H1 (cell line): ENCODE measurements around the gene MMP24. TPM values are rescaled to one million over a fixed set of nuclear protein-coding genes. Genes with fewer than 3 reads are reported as not detected.

Source experiments
- CTCF ChIA-PET: fragments of 300-600 bp; sonication (Branson Sonifier 250); formaldehyde crosslinking; loops from one replicate; lab custom pipeline; 2021; ENCODE audit not compliant: partially characterized antibody; lab: Charles Lee
- POLR2A ChIA-PET: fragments of 300-600 bp; sonication (Branson Sonifier 250); formaldehyde crosslinking; loops from one replicate; lab custom pipeline; 2021; ENCODE audit warnings: inconsistent platforms; ENCODE audit not compliant: partially characterized antibody; lab: Charles Lee
- DNase-seq, 2 experiments: peaks; one replicate each; pipeline versions ENCODE4 v3.0.0 to v3.0.0-alpha.2; 2010 to 2022; ENCODE audit warnings: low spot score in 2 of 2, low read depth in 1 of 2, mixed read lengths in 1 of 2
- FAIRE-seq: peaks from 2 replicates; lab custom pipeline; 2011; peaks lifted over from hg19 to GRCh38; lab: Jason Lieb, UNC
- H2AFZ ChIP-seq: 2 replicates; pipeline ENCODE4 v1.8.1; 2012; ENCODE audit warnings: low read length, inconsistent platforms
- H2AK5ac ChIP-seq: 2 replicates; pipeline ENCODE4 v1.6.1; 2013; ENCODE audit warnings: low read depth, low read length
- H2BK120ac ChIP-seq: replicated peaks from 2 replicates; pipeline ENCODE3; 2013; ENCODE audit warnings: low read depth, low read length, inconsistent platforms
- H2BK12ac ChIP-seq: 2 replicates; pipeline ENCODE4 v1.6.1; 2013; ENCODE audit warnings: low read depth, low read length
- H2BK15ac ChIP-seq: 2 replicates; pipeline ENCODE4 v1.6.1; 2013; ENCODE audit warnings: low read length
- H2BK20ac ChIP-seq: 2 replicates; pipeline ENCODE4 v1.6.1; 2013; ENCODE audit warnings: low read length
- H2BK5ac ChIP-seq: 2 replicates; pipeline ENCODE4 v1.6.1; 2013; ENCODE audit warnings: low read depth, low read length
- H3K14ac ChIP-seq: 2 replicates; pipeline ENCODE4 v1.6.1; 2013; ENCODE audit warnings: inconsistent platforms; ENCODE audit not compliant: insufficient read length
- H3K18ac ChIP-seq: 2 replicates; pipeline ENCODE4 v1.6.1; 2013; ENCODE audit warnings: low read length; ENCODE audit errors: extremely low read depth
- H3K23ac ChIP-seq: 2 replicates; pipeline ENCODE4 v1.6.1; 2013; ENCODE audit warnings: inconsistent platforms; ENCODE audit not compliant: insufficient read length
- H3K23me2 ChIP-seq: 2 replicates; pipeline ENCODE4 v1.6.1; 2013; ENCODE audit warnings: low read depth, low read length
- H3K27ac ChIP-seq: 2 replicates; pipeline ENCODE4 v1.6.1; 2011; ENCODE audit warnings: low read depth, low read length, inconsistent platforms
- H3K27me3 ChIP-seq, 4 experiments: replicated peaks in 1 of 4; 1 replicate in 1 of 4; 2 replicates in 3 of 4; pipeline versions ENCODE4 v1.6.1 to v1.8.1; 2011 to 2013; ENCODE audit warnings: low read length in 3 of 4, mild to moderate bottlenecking in 3 of 4, inconsistent platforms in 2 of 4, mixed read lengths in 2 of 4, moderate library complexity in 1 of 4; ENCODE audit not compliant: control insufficient read depth in 3 of 4, insufficient read depth in 3 of 4; ENCODE audit errors: extremely low read depth in 1 of 4
- H3K36me3 ChIP-seq, 4 experiments: 2 replicates each; pipeline versions ENCODE4 v1.6.1 to v1.8.1; 2011 to 2013; ENCODE audit warnings: mild to moderate bottlenecking in 4 of 4, low read length in 3 of 4, moderate library complexity in 2 of 4, control low read depth in 1 of 4, inconsistent platforms in 1 of 4; ENCODE audit not compliant: insufficient read depth in 4 of 4, control insufficient read depth in 2 of 4
- H3K4ac ChIP-seq: replicated peaks from 2 replicates; pipeline ENCODE3; 2013; ENCODE audit warnings: low read length, low read depth, mixed read lengths, inconsistent platforms; ENCODE audit not compliant: insufficient read length
- H3K4me1 ChIP-seq, 4 experiments: replicated peaks in 1 of 4; 1 replicate in 1 of 4; 2 replicates in 3 of 4; pipeline versions ENCODE4 v1.6.1 to v1.8.1; 2011 to 2013; ENCODE audit warnings: low read length in 3 of 4, inconsistent platforms in 2 of 4, mixed read lengths in 1 of 4; ENCODE audit not compliant: insufficient read depth in 4 of 4, control insufficient read depth in 3 of 4
- H3K4me2 ChIP-seq, 2 experiments: 2 replicates each; pipeline versions ENCODE4 v1.6.1 to v1.8.1; 2011 to 2013; ENCODE audit warnings: low read depth in 2 of 2, low read length in 2 of 2, control low read depth in 1 of 2, inconsistent platforms in 1 of 2, mild to moderate bottlenecking in 1 of 2; ENCODE audit not compliant: insufficient read depth in 1 of 2
- H3K4me3 ChIP-seq, 4 experiments: fragments of 200-600, 300-600 bp in 1 of 4; sonication (generic), shearing (Covaris generic), sonication (Bioruptor Twin) in 1 of 4; 2 replicates each; pipeline versions ENCODE4 v1.5.1 to v1.8.1; 2011 to 2016; ENCODE audit warnings: low read length in 4 of 4, low read depth in 3 of 4, control low read depth in 2 of 4, inconsistent platforms in 2 of 4, mild to moderate bottlenecking in 2 of 4, mixed read lengths in 1 of 4, moderate library complexity in 1 of 4; ENCODE audit not compliant: insufficient read depth in 2 of 4; ENCODE audit errors: extremely low read depth in 1 of 4
- H3K56ac ChIP-seq: replicated peaks from 2 replicates; pipeline ENCODE3; 2013; ENCODE audit warnings: low read depth, mild to moderate bottlenecking, mixed read lengths, low read length, inconsistent platforms; ENCODE audit not compliant: insufficient read length
- H3K79me1 ChIP-seq: 2 replicates; pipeline ENCODE4 v1.6.1; 2013; ENCODE audit warnings: low read depth, low read length, control low read depth
- H3K79me2 ChIP-seq, 2 experiments: 2 replicates each; pipeline versions ENCODE4 v1.6.1 to v1.8.1; 2012 to 2013; ENCODE audit warnings: low read length in 2 of 2, mild to moderate bottlenecking in 2 of 2, inconsistent platforms in 1 of 2; ENCODE audit not compliant: insufficient read depth in 2 of 2, control insufficient read depth in 1 of 2
- H3K9ac ChIP-seq, 4 experiments: replicated peaks in 1 of 4; 1 replicate in 1 of 4; 2 replicates in 3 of 4; pipeline versions ENCODE4 v1.6.1 to v1.8.1; 2011 to 2013; ENCODE audit warnings: low read depth in 3 of 4, low read length in 3 of 4, control low read depth in 2 of 4, mild to moderate bottlenecking in 2 of 4, moderate library complexity in 2 of 4, inconsistent platforms in 1 of 4; ENCODE audit errors: extremely low read depth in 1 of 4
- H3K9me3 ChIP-seq, 2 experiments: 2 replicates each; pipeline versions ENCODE4 v1.6.1 to v1.8.1; 2012 to 2013; ENCODE audit warnings: mild to moderate bottlenecking in 2 of 2, moderate library complexity in 2 of 2, control low read depth in 1 of 2, inconsistent platforms in 1 of 2, low read depth in 1 of 2, low read length in 1 of 2, mixed read lengths in 1 of 2; ENCODE audit not compliant: insufficient read depth in 2 of 2
- H4K20me1 ChIP-seq, 2 experiments: replicated peaks in 1 of 2; 2 replicates each; pipeline versions ENCODE3 to v1.8.1; 2011 to 2013; ENCODE audit warnings: inconsistent platforms in 2 of 2, low read length in 2 of 2, mild to moderate bottlenecking in 1 of 2; ENCODE audit not compliant: insufficient read depth in 2 of 2, control insufficient read depth in 1 of 2
- H4K5ac ChIP-seq: 2 replicates; pipeline ENCODE4 v1.6.1; 2013; ENCODE audit warnings: low read length, low read depth, mixed read lengths, inconsistent platforms; ENCODE audit not compliant: insufficient read length
- H4K8ac ChIP-seq: 2 replicates; pipeline ENCODE4 v1.8.0; 2013; ENCODE audit warnings: mild to moderate bottlenecking, moderate library complexity, low read length, inconsistent platforms; ENCODE audit not compliant: insufficient read depth; ENCODE audit errors: extremely low read depth
- H4K91ac ChIP-seq: replicated peaks from 2 replicates; pipeline ENCODE3; 2013; ENCODE audit warnings: low read length, mixed read lengths, inconsistent platforms; ENCODE audit not compliant: insufficient read length
- ATF3 ChIP-seq: IDR thresholded peaks from 2 replicates; pipeline ENCODE4 v1.6.1; 2011; ENCODE audit warnings: low read depth, mild to moderate bottlenecking, low read length; ENCODE audit not compliant: insufficient read depth
- BRCA1 ChIP-seq: IDR thresholded peaks from 2 replicates; pipeline ENCODE4 v1.6.1; 2012; ENCODE audit warnings: low read depth, low read length, improper control_type of control experiment
- HDAC6 ChIP-seq: IDR thresholded peaks from one replicate; pipeline ENCODE4 v1.7.1; 2012; ENCODE audit warnings: low read depth, mild to moderate bottlenecking, inconsistent platforms, low read length, moderate library complexity
- KDM4A ChIP-seq: IDR thresholded peaks from one replicate; pipeline ENCODE4 v1.7.1; 2012; ENCODE audit warnings: low read depth, mild to moderate bottlenecking, moderate library complexity, low read length, inconsistent platforms; ENCODE audit not compliant: severe bottlenecking
- RNF2 ChIP-seq: fragments of 200-900, 300-1000 bp; sonication (generic); IDR thresholded peaks from 2 replicates; pipeline ENCODE4 v1.7.1; 2016; ENCODE audit warnings: borderline replicate concordance, low read depth, mild to moderate bottlenecking, antibody characterized with exemption, low read length; ENCODE audit not compliant: poor library complexity, severe bottlenecking; ENCODE audit errors: missing control alignments
- TCF12 ChIP-seq: IDR thresholded peaks from 2 replicates; pipeline ENCODE4 v1.6.1; 2011; ENCODE audit warnings: low read depth, mild to moderate bottlenecking, low read length
- WGBS, 2 experiments: shearing (Covaris generic) in 1 of 2; methylation state at CpG; one replicate each; pipeline versions ENCODE4 v1.1.6 to v1.1.7; 2013 to 2015; ENCODE audit warnings: low lambda C conversion rate in 2 of 2, mixed read lengths in 2 of 2, inconsistent platforms in 1 of 2, low coverage in 1 of 2, missing lambda C conversion rate in 1 of 2; ENCODE audit not compliant: insufficient replicate concordance in 2 of 2, insufficient coverage in 1 of 2, insufficient read length in 1 of 2; ENCODE audit errors: extremely low coverage in 1 of 2, missing lambda C conversion rate in 1 of 2; 5-methylcytosine and 5-hydroxymethylcytosine counted together
- polyA plus RNA-seq, 7 experiments: library from polyadenylated mRNA; depleted of rRNA in 3 of 7; stranded (reverse) in 5 of 7; unstranded in 2 of 7; fragments of >200 nt in 5 of 7; fragments of 200-250 nt in 2 of 7; gene quantifications; 1 replicate in 5 of 7; 2 replicates in 1 of 7; 4 replicates in 1 of 7; pipeline versions ENCODE4 v1.2.1 to v1.2.3, GENCODE V29; 2011 to 2013; ENCODE audit warnings: missing spikeins in 2 of 7, mixed read lengths in 2 of 7
- total RNA-seq: library from RNA; stranded (reverse); fragmentation: NEBNext Ultra II Directional; extraction: Animal tissue kit (Norgen Biotek cat#: 25700); gene quantifications from 2 replicates; pipeline ENCODE4 v1.2.1, GENCODE V29; 2021

Gene MMP24
- total and polyA plus RNA-seq, 2 of the 8 experiments (the other 6 are each of a cell fraction or from before 2014, with no cell fraction given): 18.8 to 21.4 TPM

GRCh38 chr20:35254448-35254999 lies 28.0 kb downstream of the MMP24 start:
- no peak overlapping the region for H3K9ac ChIP-seq
- no peaks in the 10 kb centered on the region for H3K23me2 ChIP-seq
- H3K14ac ChIP-seq: no peak overlapping the region
- H3K4ac ChIP-seq: no peak overlapping the region
- H3K27me3 ChIP-seq: no peaks in the 10 kb centered on the region
- CTCF ChIA-PET: interaction anchor here (1.2 to 1.4 kb wide), 2 partner anchors 11 to 111 kb away, joined by 3 read pairs; no protein-coding TSS in a partner anchor
- POLR2A ChIA-PET: interaction anchor here (0.5 to 7.5 kb wide), 3 partner anchors 10 to 1693 kb away, joined by 4 to 52 read pairs (median 4); partner anchors contain the start of gene MMP24
- H4K8ac ChIP-seq: no peak overlapping the region
- H2BK15ac ChIP-seq: no peak overlapping the region
- H3K4me2 ChIP-seq: no peak overlapping the region
- FAIRE-seq: no peak
- H3K79me1 ChIP-seq: no peaks in the 10 kb centered on the region
- H3K4me1 ChIP-seq: peaks cover 4 to 5% (median 4%) of the 10 kb centered on the region in 4 experiments
- no peak overlapping the region for H3K18ac ChIP-seq
- no peak overlapping the region for H2BK120ac ChIP-seq
- no peak overlapping the region for H4K5ac ChIP-seq
- DNase-seq: no peak
- no peak overlapping the region for H2BK12ac ChIP-seq
- H3K4me3 ChIP-seq: no peak overlapping the region
- no peak overlapping the region for H3K56ac ChIP-seq
- H4K91ac ChIP-seq: no peak overlapping the region
- 93% methylated on average over 12 of the region's 12 CpGs; no CpG with 5 or more reads in 1 of the 2 experiments for WGBS, 2 experiments
- no peak overlapping the region for H2BK5ac ChIP-seq
- TF ChIP-seq RNF2: no peak
- TF ChIP-seq HDAC6: no peak
- no peak for TF ChIP-seq ATF3
- TF ChIP-seq BRCA1: no peak
- no peak for TF ChIP-seq KDM4A
- TF ChIP-seq TCF12: no peak
- no peaks in the 10 kb centered on the region for H3K9me3 ChIP-seq
- H4K20me1 ChIP-seq: no peaks in the 10 kb centered on the region
- H3K79me2 ChIP-seq: no peaks in the 10 kb centered on the region
- H2AFZ ChIP-seq: no peak overlapping the region
- H3K27ac ChIP-seq: no peak overlapping the region
- H2BK20ac ChIP-seq: no peak overlapping the region
- H3K36me3 ChIP-seq: peaks cover 0 to 24% (median 0%) of the 10 kb centered on the region in 4 experiments; a peak in 2 of 8 replicates
- no peak overlapping the region for H3K23ac ChIP-seq
- H2AK5ac ChIP-seq: no peak overlapping the region
